HG03135 (cell line): ENCODE measurements around the gene BCO1.

Experiments used
- ATAC-seq: cut with Tn5 transposase; IDR thresholded peaks from one replicate; pipeline ENCODE4 v1.9.1; 2021; ENCODE audit warnings: mild to moderate bottlenecking, moderate library complexity; ENCODE audit not compliant: unreplicated experiment

Gene BCO1

DNA sequence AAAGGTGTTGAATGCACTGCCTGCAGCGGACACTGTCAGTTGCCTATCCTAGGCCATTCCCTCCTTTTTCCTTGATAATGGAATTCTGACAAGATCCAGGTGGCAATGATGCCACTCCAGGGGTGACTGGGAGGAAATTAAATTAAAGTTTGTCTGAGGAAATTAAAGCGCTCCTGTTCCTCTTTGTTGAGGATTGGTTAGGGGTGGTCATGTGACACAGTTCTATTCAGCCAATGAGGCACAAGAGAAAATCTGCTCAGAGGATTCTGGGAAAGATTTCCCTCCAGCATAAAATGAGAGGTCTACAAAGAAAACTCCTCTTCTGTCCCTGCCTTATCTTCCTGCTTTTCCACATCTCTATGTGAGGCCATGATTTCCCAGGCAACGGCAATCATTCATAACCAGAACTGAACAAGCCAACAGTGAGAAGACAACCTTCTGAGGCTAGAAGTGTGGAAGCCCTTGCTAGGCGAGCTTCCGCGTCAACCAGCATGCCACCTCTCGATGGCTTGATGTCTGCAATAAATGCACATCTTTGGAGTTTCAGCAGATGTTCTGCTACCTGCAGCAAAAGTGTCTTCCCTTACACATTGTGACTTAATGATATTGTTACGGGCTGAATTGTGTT is 5.6 kb upstream of the BCO1 start:
- ATAC-seq: no peak

DNA sequence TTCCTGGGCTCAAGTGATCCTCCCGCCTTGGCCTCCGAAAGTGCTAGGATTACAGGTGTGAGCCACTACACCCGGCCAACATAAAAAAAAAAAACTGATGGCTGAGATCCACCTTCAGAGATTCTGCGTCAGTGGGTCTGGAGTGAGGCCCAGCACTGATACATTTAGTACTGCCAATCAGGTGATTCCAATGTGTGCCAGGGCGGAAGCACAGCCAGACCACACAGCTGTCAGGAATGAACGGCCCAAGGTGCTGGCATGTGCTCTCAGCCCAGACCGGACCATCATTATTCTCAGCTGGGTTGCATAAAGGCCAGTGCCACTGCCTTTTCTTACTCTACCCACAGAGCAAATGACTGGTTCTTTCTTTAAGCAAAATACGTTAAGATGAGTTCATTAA is 1.2 kb upstream of the BCO1 start:
- no peak for ATAC-seq

DNA sequence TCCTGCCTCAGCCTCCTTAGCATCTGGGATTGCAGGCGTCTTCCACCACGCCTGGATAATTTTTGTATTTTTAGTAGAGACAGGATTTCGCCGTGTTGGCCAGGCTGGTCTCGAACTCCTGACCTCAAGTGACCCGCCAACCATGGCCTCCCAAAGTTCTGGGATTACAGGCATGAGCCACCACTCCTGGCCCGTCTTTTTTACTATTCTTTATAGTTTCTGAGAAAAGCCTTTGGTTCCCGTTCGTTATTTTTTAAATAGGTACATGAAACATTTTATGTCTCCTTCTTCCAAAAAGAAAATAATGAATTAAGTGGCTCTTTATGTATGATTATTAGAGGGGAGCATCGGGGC is 570 bp upstream of the BCO1 start:
- ATAC-seq: no peak

DNA sequence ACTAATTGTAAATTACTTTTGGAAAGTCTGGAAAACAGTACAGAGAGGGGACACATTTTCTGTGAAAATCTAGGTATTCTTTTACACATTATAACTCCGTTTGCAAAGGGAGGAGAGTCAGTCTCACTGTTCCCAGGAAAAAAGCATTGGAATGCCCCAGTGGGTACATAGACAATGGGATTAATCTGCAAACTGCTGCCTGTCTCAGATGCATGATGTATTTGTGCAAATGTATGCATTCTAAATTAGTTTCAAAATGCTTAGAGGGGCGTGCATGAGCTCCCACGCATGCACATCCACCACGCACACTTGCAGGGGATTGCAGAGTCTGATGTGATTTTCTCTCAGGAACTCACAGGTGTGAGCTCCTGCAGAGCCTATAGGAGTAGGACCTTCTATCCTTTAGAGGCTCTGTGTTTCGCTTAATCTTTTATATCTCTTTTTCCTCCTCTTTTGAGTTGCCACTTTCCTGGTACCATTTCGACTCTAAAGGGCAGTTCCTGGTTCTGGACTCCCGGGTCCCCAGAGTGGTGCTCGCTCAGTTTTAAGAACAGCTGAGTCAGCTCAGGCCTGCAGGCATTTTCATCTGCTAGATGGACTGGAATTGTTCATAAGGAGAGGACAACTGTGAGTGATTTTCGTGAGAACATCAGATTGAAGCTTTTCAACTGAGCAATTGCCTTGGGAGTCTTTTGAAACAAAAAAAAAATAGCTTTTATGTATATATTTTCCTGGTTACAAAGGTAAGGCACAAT is 1.1 kb downstream of the BCO1 start:
- no peak for ATAC-seq

DNA sequence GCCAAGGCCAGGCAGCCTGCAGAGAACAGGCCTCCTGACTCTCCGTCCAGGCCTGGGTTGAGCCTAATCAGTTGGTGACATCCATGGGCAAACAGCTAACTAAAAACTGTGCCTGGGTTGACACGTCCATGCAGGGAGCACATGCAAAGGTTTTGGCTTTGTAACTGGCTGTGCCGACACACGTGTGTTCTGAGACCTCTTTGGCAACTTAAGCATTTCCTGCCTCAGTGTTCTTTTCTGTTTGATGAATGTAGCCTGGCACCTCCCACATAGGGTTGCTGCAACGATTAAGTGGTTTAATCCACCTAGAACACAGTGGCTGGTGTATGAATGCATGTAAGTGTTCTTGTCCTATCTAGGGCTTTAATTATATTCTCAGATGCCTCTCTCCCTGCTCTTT is 3.2 kb downstream of the BCO1 start:
- no peak for ATAC-seq

DNA sequence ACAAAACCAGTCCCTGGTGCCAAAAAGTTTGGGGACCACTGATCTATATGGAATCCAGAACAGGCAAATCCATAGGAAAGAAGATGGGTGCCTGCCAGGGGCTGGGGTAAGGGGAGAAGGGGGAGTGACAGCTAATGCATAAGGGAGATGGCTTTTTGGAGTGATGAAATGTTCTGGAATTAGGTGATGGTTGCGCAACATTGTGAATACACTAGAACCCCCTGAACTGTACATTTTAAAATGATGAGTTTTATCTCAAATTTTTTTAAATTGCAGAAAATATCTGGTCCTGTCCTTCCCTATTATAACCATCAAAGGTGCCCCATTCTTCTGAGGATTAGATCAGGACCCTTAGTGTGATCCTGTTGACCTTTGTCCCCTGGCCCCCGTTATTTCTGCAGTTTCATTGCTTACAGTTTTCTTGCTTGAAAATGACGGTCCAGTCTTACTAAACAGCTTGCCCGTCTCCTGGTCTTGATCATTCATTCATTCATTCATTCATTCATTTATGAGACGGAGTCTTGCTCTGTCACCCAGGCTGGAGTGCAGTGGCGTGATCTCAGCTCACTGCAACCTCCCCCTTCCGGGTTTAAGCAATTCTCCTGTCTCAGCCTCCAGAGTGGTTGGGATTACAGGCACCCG is 4.6 kb downstream of the BCO1 start:
- no peak for ATAC-seq

DNA sequence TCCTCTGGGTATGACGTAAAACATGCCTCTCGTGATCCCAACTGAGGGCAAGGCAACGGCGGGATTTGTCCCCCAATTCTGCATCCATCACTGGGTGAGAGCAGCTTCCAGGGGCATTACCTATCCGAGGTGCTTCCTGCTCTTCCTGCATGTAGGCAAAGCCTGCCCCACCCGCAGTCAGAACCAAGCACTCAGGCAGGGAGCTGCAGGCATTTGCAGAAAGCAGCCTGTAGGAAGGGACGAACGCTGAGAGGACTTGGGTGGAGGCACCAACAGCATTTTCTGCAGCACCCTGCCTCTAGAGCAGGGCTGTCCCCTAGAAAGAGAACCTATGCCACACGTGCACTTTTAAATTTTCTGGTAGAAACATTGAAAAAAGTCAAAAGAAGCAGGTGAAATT is 5.5 kb downstream of the BCO1 start:
- no peak for ATAC-seq

DNA sequence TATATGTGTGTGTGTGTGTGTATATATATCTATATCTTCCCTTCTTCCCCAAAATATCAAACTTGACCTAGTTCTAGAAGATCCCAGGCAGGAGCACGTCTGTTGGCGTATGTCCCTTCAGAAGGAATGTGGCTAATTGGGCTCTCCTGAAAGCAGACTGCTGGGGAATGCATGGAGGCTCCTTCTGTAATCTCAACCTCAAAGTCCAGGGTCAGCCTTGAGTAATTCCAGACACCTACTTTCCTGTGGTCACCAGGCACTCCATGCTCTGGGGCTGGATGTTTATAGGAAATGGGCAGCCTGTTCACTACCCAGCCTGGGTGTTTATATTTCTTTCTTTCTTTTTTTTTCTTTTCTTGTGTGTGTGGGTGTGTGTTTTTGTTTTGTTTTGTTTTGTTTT is 13.4 kb downstream of the BCO1 start:
- no peak for ATAC-seq

DNA sequence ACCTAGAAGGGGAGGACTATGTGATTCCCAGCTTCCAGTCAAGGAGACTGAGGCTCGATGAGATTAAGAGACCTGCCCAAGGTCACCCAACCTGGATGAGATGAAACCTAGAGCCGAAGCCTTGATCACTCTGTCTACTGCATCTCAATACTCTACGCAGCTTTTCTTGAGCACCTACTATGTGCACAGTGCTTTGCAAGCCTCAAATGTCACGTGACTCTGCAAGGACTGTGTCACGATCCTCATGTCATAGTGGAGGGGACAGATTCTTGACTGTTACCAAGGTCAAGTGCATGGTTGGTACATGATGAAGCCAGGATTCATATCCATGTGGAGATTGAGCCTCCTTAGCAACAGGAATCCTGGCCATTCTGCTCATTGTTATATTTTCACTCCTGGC is 14.7 kb downstream of the BCO1 start:
- ATAC-seq: no peak

DNA sequence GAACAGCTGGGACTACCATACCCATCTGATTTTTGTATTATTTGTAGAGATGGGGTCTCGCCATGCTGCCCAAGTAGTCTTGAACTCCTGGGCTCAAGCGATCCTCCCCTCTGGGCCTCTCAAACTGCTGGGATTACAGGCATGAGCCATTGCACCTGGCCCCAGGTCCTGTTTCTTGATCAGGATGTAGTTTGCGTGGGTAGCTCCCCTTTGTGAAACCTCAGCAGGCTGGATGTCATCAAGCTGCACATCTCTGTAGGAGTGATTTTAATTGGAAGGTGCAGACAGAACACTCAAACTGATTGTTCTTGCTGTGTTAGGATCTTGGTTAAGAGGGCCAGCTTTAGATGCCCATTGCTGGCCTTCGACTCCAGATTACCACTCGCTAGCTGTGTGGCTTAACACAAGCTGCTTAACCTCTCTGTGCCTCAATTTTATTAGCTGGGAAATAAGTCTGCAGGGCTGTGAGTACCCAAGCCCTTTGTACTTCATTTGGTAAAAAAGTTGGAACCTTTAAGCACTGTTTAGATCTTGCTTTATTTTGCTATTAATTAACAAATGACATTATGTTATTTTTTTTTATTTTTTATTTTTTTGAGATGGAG is 16.5 kb downstream of the BCO1 start:
- ATAC-seq: no peak

DNA sequence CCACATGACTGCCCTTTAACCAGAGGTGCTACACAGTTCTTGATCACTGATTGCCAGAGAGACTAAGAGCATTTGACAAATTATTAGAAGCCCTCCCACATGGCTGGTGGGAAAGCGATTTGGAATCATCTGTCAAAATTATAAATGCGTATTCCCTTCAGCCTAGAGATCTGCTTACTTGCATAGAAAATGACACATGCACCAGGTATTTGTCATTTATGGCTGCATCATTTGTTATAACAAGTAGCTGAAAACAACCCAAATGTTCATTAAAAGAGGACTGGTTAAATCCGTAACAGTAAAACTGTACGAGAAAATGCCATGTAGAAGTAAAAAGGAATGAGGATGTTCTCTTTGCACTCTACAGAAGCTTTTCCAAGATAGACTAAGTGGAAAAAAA is 21.4 kb downstream of the BCO1 start:
- ATAC-seq: no peak

DNA sequence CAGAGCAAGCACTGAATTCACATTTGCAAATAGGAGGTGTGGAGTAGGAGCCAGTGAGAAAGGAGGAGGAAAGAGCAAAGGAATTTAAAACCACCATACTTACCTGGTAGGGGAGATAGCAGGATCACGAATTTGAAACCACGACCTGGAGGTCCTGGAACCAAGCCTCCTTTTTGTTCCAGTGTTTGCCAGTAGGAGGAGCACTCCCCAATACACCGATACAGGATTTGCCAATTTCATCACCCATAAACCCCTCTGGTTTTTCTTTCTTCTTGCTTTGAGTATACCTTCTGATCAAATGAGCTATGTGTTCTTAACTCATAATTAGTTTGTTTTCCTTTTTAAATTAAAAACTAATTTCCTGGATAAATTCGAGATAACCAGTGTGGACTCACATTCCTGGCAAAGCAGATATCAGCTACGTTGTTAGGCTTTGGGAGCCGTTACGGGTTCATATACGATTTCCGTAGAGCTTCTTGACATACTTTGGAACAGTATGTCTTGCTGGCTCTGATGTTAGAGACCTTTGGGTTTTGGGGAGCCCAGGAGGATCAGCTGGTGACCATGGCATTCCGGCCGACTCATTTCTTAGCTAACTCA is 22.7 kb downstream of the BCO1 start:
- no peak for ATAC-seq

DNA sequence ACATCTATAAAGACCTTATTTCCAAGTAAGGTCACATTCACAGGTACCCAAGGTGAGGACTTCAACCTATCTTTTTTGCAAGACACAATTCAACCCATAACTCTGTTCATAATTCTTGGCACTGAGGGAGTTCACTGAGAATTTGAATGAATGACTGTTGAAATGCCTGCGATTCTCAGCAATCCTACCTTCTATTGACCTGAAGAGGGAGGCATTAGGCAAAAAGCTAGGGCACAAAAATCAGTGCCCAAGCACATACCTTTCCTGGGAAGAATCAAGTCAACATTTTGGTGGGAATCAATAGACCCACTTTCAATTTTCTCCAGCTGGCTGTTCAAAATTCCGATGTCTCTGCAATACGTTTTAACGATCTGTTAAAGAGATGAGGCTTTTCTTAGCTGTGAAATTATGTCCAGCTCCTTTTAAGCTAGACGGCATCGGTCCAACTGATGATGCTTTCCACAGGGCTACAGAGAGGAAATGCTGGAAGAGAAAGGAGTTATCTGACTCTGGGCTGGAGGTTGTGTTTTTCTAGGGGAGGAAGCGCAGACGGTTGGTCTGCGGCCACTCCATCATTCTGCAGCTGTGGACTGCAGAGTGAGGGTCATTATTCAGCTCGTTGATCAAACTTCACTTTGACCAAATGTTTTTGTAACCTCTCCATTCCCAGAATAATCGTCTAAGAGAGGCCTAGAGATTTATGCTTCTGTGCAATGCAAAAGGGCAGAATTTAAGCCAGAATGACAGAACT is 25.2 kb downstream of the BCO1 start:
- no peak for ATAC-seq

DNA sequence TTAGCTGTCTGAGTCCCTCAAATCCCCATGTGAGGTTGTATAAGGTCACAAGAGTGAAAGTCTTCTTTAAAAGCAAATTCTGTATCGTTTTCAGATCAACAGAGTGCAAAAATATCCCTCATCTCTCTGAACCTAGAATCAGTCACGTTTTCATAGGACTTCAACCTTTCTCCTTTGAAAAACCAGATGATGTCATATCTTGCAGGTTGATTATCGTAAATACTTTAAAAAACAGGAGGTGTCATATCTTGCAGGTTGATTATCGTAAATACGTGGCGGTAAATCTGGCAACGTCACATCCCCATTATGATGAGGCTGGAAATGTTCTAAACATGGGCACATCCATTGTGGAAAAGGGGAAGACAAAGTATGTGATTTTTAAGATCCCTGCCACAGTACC is 25.9 kb downstream of the BCO1 start:
- no peak for ATAC-seq

DNA sequence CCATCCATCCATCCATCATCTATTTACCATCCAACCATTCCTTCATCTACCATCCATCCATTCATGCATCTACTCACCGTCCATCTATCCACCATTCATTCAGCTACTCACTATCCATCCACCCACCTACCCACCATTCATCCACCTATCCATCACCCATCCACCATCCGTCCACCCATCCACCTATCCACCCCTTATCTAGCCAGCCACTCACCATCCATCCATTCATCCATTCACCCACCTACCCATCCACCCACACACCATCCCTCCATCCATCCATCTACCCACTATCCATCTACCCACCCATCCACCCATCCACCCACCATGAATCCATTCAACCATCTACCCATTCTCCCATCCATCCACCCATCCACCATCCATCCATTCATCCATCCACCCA is 26.6 kb downstream of the BCO1 start:
- ATAC-seq: no peak

DNA sequence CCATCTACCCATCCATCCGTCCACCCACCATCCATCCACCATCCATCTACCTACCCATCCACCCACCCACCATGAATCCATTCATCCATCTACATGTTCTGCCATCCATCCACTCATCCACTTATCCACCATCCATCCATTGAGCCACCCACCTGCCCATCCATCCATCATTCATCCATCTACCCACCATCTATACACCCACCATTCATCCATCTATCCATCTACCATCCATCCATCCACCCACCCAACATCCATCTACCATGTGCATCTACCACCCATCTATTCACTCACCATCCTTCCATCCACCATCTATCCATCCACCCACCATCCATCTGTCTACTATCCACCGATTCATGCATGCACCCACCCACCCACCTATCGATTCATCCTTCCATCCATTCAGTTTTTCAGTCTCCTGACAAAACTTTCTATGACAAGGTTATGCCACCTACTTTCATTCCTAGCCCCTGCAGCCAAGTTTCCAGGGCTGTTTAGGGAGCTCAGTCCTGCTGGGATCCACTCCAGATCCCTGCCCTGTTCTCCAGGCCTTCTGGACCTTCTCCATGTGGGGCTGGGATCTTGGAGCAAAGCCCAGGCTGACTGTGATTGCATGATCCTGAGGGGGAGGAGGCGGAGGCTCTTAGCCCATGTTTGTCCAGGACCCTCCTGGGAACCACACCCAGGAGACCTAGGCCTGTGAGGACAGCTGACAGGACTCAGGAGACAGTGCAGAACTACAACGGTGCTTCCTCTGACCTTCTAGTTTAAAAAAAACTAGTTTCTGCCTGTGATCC is 27.4 kb downstream of the BCO1 start:
- no peak for ATAC-seq

DNA sequence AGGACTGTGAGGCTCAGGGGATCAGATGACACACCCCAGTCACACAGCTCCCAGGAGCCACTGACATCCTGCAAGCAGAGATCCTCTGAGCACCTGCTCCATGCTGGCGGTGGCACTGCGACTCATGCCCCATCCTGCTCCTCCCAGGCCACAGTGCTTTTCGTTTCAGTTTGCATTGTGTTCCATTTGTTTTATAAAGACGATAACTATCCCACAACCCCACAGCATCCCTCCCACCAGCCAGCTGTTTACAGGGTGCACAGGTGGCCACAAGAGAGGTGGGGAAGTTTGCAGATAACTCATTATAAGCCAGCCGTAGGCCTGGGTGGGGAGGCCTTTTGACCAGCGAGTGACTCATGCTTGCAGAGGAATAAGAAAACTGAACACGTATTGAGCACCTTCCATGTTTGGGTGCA is 28.2 kb downstream of the BCO1 start:
- ATAC-seq: no peak

DNA sequence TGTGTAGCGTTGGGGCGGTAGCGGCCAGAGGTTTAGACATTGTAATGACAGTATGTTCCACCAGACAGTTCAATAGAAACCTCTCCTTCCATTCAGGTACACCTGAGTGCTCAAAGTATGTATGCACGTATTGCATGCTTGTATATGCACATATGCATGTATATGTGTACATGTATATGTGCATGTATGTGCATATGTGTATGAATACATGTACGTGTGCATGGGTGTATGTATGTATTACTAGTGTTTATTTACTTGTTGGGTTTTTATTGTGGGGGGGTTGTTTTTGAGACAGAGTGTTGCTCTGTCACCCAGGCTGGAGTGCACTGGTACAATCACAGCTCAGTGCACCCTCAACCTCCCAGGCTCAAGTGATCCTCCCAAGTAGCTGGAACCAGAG is 30.0 kb downstream of the BCO1 start:
- ATAC-seq: no peak

DNA sequence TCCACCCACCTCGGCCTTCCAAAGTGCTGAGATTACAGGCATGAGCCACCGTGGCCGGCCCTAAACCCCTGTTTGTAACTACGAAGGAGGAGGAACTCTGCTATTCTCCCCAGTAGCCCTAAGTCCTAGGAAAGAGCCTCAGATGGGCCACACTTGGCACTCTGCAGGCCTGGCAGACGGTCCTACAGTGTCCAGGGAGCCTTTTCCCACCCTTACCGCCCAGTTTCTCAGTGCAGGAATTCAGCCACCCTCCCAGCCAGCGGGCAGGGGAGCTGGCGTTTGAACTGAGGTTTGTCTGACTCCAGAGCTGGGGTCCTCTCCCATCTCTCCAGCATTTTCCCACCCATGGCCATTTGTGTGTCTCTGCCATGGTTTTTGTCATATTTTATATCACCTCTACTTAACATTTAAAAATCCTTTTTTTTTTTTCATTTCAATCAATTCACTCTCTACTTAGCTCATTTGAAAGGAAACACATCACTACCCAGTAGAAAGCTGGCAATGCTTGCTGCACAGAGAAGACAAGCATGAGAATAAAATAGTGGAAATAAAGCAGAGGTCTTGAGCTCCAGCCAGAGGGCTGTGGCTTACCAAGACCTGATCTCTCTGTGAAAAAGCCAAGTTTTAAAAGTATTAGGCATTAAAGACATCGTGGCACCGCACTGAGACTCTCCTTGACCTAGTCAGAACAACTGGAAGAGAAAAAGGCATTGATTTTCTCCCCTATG is 34.9 kb downstream of the BCO1 start:
- ATAC-seq: no peak
